NCI-H187 treated with DMSO at 0.1 percent for 48 hours (cell line): ENCODE data around the gene ZMIZ1.

ENCODE experiments used
- DNase-seq: peaks from one replicate; lab custom pipeline; 2025; lab: John Stamatoyannopoulos, UW

Gene ZMIZ1

GRCh38 chr10:79287973-79288723 is 219.4 kb downstream of the ZMIZ1 start:
- no peak for DNase-seq

GRCh38 chr10:79289801-79290200 is 221.0 kb downstream of the ZMIZ1 start:
- DNase-seq: no peak

DNA sequence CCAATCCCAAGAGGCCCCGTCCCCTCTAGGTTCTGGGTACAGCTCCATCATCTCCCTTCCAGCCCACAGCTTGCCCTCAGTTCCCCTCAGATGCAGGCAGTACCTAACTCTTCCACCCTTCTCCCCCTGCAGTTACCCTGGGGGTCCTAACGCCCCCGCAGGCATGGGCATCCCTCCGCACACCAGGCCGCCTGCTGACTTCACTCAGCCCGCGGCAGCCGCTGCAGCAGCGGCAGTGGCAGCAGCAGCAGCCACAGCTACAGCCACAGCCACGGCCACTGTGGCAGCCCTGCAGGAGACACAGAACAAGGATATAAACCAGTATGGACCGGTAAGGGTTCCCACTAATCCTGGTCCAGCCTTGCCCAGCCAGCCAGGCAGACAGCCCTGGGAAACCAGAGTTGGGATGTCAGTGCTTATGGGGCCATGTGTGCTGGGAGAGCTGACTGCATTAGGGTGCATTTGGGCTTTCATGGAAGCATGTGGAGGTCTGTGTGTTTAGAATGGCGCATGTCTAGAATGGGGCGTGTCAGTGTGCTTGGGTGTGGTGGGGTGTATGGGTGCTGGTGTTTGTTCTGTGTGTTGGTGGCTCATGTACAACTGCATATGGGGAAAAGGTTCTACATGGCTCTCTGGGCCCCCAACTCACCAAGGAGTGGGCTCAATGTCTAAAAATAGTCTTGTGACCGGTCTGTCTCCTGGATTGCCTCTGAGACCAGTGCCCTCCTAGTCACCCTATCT is 223.4 kb downstream of the ZMIZ1 start:
- DNase-seq: no peak

DNA sequence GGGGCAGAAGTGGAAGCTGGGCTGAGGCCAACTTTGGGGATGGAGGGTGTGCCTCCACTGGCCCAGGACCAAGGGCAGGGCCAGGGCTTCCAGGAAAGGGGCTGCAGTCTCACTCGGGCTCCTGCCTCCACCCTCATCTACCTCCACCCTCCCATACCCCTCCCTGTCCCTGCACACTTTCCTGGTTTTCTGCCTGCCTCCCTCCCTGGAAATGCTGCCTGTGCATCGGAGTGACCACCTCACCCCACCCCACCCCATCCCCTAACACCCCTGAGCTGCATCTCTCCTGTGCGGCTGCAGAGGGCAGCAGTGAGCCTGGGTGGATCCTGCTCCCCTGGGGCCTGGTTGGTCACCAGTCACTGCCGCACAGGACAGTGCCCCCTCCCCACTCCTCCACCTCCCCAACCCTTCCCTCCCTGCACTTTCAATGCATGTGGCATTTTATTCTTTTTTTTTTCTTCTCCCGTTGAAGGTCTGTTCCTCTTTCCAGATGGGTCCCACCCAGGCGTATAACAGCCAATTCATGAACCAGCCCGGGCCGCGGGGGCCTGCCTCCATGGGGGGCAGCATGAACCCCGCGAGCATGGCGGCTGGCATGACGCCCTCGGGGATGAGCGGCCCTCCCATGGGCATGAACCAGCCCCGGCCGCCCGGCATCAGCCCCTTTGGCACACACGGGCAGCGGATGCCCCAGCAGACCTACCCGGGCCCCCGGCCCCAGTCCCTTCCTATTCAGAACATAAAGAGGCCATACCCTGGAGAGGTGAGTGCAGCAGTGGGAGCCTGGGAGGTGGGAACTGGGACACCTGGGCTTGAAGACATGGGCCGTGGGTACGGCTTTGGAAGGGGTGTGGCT is 224.4 kb downstream of the ZMIZ1 start:
- no peak for DNase-seq

- no peak for DNase-seq
Measured at GRCh38 chr10:79293841-79294581, 225.2 kb downstream of the ZMIZ1 start.

- no peak for DNase-seq
Measured at GRCh38 chr10:79295563-79295962, 226.8 kb downstream of the ZMIZ1 start.

GRCh38 chr10:79296431-79296830 is 227.7 kb downstream of the ZMIZ1 start:
- no peak for DNase-seq

GRCh38 chr10:79298403-79299244 is 229.9 kb downstream of the ZMIZ1 start:
- no peak for DNase-seq

- no peak for DNase-seq
Measured at GRCh38 chr10:79299397-79300241, 230.9 kb downstream of the ZMIZ1 start.

GRCh38 chr10:79300711-79301110 is 231.9 kb downstream of the ZMIZ1 start:
- DNase-seq: no peak

GRCh38 chr10:79301754-79302530 is 233.2 kb downstream of the ZMIZ1 start:
- no peak for DNase-seq

- no peak for DNase-seq
Measured at GRCh38 chr10:79303631-79304478, 235.1 kb downstream of the ZMIZ1 start.

DNA sequence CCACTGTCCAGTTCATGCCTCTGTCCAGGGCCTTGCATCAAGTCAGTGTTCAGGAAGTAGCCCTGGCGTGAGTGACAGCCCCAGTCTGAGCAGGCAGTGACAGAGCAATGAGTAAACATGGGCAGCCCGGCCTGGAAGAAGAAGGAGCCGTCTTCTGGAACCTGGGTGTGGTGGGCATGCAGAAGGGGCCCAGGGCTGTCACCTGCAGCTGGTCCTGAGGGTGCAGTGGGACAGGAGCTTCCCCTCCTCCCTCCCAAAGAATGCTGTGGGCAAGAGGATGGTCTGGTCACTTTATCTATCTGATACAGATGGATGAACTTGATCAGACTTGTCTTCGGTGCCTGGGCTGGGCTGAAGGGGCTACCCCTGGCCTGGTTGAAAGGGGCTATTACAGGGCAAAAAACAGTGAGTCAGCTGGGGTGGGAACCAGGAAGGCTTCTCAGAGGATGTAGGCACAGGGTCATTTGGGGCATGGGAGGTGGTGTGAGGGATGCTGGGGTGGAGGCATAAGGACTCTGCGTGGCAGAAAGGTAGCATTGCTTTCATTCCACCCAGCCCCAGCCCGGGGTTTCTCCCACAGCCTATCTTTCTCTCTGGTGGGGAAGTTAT is 235.8 kb downstream of the ZMIZ1 start:
- DNase-seq: no peak

DNA sequence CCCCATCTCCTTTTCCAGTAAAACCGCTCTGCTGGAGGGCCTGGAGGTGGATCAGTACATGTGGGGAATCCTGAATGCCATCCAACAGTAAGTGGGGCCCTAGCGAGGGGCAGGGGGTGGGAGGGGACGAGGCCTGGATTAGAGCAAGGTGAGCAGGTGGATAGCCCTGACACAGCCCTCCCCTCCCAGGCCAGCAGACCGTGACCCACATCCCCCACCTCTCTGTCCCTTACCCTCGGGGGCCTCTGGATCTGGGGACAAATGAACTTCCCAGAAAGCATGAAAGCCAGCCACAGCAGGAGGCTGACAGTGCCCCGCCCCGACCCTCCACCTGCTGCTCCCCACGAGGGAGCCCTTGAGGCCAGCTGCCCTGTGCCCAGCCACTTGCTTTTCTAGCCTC is 236.7 kb downstream of the ZMIZ1 start:
- no peak for DNase-seq

GRCh38 chr10:79305988-79306387 is 237.2 kb downstream of the ZMIZ1 start:
- DNase-seq: no peak

DNA sequence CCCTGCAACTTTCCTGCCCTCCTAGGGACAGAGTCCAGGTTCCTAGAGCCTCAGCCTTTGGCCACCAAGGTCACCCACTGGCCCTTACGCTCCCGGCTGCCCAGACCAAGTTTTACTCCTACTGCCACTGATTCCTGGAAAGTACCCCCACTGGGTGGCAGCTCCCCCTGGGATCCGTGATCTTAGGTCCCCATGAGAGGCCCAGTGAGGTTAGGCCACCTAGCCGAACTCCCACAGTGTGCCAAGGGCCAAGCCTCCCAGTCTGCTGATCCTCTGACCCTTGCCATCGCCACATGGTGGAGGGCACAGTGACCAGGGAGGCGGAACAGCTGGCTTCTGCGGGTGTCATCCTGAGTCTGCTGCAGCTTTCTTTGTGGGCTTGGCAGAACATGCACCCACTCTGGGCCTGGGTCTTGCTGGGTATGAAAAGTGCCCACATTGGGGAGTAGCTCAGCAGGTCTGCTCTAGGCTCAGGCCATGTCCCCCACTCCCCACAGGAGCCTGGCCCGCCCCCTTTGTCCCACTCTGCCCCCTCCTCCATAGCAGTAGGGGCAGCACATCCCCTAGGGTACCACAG is 238.0 kb downstream of the ZMIZ1 start:
- DNase-seq: no peak

DNA sequence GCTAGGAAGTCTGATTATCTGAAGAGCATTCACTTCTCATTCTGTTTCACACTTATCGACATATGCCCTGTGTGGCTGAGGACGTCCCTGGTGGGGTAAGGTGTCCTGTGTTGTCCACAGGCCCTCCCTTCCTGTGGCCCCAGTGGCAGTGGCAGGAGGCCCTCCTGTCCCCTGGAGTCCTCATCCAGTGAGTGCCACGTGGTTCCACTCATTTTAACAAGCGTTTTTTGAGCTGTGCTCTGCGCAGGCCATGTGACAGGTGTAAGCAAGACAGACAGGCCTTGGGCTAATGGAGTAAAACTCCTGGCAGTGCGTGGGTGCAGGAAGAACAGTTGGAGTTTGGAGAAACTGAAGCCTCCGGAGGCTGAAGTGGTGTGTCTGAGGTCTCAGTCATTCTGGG is 239.2 kb downstream of the ZMIZ1 start:
- no peak for DNase-seq
